ENCODE data around the gene YWHAB. TPM values are rescaled to one million over a fixed set of nuclear protein-coding genes. Genes with fewer than 3 reads are reported as not detected.

The YWHAB gene
- total RNA-seq, 1 donor from 2014 or later, result 205 TPM

- Mint-ChIP-seq H3K36me3 (ENCODE audit: unreplicated experiment) (peaks cover 30% of the 10 kb centered on the region), H3K27ac (ENCODE audit: unreplicated experiment) (no peak overlapping the region), H3K4me1 (ENCODE audit: unreplicated experiment) (peaks cover 19% of the 10 kb centered on the region), H3K4me3 (ENCODE audit: unreplicated experiment) (peak overlapping the region; percentile 38), H3K9me3 (ENCODE audit: unreplicated experiment) (no peaks in the 10 kb centered on the region), H3K27me3 (ENCODE audit: unreplicated experiment) (no peaks in the 10 kb centered on the region)
- TF ChIP-seq, protein P1, sequence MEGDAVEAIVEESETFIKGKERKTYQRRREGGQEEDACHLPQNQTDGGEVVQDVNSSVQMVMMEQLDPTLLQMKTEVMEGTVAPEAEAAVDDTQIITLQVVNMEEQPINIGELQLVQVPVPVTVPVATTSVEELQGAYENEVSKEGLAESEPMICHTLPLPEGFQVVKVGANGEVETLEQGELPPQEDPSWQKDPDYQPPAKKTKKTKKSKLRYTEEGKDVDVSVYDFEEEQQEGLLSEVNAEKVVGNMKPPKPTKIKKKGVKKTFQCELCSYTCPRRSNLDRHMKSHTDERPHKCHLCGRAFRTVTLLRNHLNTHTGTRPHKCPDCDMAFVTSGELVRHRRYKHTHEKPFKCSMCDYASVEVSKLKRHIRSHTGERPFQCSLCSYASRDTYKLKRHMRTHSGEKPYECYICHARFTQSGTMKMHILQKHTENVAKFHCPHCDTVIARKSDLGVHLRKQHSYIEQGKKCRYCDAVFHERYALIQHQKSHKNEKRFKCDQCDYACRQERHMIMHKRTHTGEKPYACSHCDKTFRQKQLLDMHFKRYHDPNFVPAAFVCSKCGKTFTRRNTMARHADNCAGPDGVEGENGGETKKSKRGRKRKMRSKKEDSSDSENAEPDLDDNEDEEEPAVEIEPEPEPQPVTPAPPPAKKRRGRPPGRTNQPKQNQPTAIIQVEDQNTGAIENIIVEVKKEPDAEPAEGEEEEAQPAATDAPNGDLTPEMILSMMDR (IDR thresholded peaks at IDR 0.05), result peak; percentile 47
- DNase-seq (ENCODE audit: extremely low spot score, unreplicated experiment), result no peak
Measured at GRCh38 chr20:44911264-44911921, 25.9 kb downstream of the YWHAB start.

DNA sequence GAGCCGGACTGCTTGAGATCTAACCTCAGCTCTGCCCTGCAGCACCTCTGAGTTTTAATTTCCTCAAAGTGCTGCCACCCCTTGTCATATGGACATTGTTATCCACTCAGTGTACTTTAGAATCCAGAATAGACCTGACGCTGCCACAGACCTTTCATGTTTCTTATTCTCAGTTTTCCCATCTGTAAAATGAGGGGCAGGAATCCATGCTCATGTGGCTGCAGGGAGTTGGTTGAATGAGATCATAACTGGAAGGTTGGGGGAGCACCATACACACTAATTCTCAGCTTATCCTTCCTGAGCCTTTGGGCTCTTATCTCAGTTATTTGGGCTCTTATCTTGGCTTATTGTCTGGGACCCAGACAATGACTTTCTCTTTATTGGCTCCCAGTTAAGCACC is 26.7 kb downstream of the YWHAB start:
- H3K36me3 Mint-ChIP-seq (ENCODE audit: unreplicated experiment), result peaks cover 32% of the 10 kb centered on the region
- no peak overlapping the region for H3K27ac Mint-ChIP-seq (ENCODE audit: unreplicated experiment)
- peak overlapping the region; percentile 38 for H3K4me3 Mint-ChIP-seq (ENCODE audit: unreplicated experiment)
- no peaks in the 10 kb centered on the region for H3K9me3 Mint-ChIP-seq (ENCODE audit: unreplicated experiment)
- DNase-seq (ENCODE audit: extremely low spot score, unreplicated experiment), result no peak
- no peaks in the 10 kb centered on the region for H3K27me3 Mint-ChIP-seq (ENCODE audit: unreplicated experiment)
- peaks cover 19% of the 10 kb centered on the region for H3K4me1 Mint-ChIP-seq (ENCODE audit: unreplicated experiment)
- TF ChIP-seq, protein P1 (IDR thresholded peaks at IDR 0.05), result no peak

DNA sequence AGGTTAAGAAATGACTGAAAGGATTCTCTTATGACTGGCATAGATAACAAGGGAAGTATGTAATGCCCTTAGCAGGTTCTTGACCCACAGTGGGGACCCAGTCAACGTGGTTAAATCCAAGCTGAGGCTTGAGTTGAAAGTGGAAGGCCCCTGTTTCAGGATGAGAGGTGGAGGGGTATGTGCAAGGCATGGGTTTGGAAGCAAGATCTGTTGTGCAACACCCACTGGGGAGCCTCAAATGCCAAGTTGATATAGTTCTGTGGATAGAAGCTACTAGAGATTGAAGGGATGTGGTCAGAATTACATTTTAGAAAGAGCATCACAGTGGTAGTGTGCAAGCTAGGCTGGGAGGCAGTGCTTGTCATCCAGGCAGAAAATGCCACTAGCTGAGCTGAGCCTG is 29.4 kb downstream of the YWHAB start:
- H3K4me1 Mint-ChIP-seq (ENCODE audit: unreplicated experiment), result peaks cover 8% of the 10 kb centered on the region
- TF ChIP-seq, protein P1 (IDR thresholded peaks at IDR 0.05), result no peak
- no peak for DNase-seq (ENCODE audit: extremely low spot score, unreplicated experiment)
- H3K36me3 Mint-ChIP-seq (ENCODE audit: unreplicated experiment), result peaks cover 24% of the 10 kb centered on the region
- H3K9me3 Mint-ChIP-seq (ENCODE audit: unreplicated experiment), result no peaks in the 10 kb centered on the region
- no peaks in the 10 kb centered on the region for H3K27me3 Mint-ChIP-seq (ENCODE audit: unreplicated experiment)
- H3K27ac Mint-ChIP-seq (ENCODE audit: unreplicated experiment), result no peak overlapping the region
- H3K4me3 Mint-ChIP-seq (ENCODE audit: unreplicated experiment), result no peak overlapping the region

DNA sequence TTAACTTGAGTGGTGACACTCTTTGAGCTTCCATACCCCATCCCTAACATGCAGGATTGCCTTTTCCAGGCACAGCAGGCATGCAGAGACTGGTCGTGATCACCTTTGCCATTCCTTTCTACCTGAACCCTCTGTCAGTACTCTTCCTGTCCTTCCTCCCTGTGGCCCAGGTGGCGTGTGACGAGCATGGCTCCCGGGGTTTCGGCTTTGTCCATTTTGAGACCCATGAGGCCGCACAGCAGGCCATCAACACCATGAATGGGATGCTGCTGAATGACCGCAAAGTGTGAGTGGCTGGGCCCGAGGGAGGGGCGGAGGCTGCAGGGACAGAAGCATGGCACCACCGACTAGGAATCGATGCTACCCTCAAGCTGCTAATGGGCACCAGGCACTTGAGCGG is 31.1 kb downstream of the YWHAB start:
- Mint-ChIP-seq H3K9me3 (ENCODE audit: unreplicated experiment) (no peaks in the 10 kb centered on the region), H3K4me1 (ENCODE audit: unreplicated experiment) (peaks cover under 1% of the 10 kb centered on the region), H3K4me3 (ENCODE audit: unreplicated experiment) (no peak overlapping the region), H3K27ac (ENCODE audit: unreplicated experiment) (no peak overlapping the region), H3K36me3 (ENCODE audit: unreplicated experiment) (peaks cover 24% of the 10 kb centered on the region), H3K27me3 (ENCODE audit: unreplicated experiment) (no peaks in the 10 kb centered on the region)
- TF ChIP-seq, protein P1 (IDR thresholded peaks at IDR 0.05), result no peak
- DNase-seq (ENCODE audit: extremely low spot score, unreplicated experiment), result no peak

GRCh38 chr20:44917399-44917798 is 31.9 kb downstream of the YWHAB start:
- Mint-ChIP-seq H3K36me3 (ENCODE audit: unreplicated experiment) (peaks cover 22% of the 10 kb centered on the region), H3K4me1 (ENCODE audit: unreplicated experiment) (no peaks in the 10 kb centered on the region), H3K27me3 (ENCODE audit: unreplicated experiment) (no peaks in the 10 kb centered on the region), H3K27ac (ENCODE audit: unreplicated experiment) (no peak overlapping the region), H3K4me3 (ENCODE audit: unreplicated experiment) (no peak overlapping the region), H3K9me3 (ENCODE audit: unreplicated experiment) (no peaks in the 10 kb centered on the region)
- no peak for DNase-seq (ENCODE audit: extremely low spot score, unreplicated experiment)
- TF ChIP-seq, protein P1 (IDR thresholded peaks at IDR 0.05), result no peak
